Activated CD4-positive, alpha-beta T cell treated with anti-CD3 and anti-CD28 coated beads, Interleukin-2, amount 10 ng/mL, durations not matched to agents 7 days and 5 days (primary cell): ENCODE measurements around the gene COL6A1. TPM values are rescaled to one million over a fixed set of nuclear protein-coding genes. Genes with fewer than 3 reads are reported as not detected.

Source experiments
- CTCF ChIA-PET: fragments of 350-600 bp; sonication (Branson Sonifier 250); formaldehyde crosslinking; loops from one replicate; lab custom pipeline; 2021; ENCODE audit warnings: antibody characterized with exemption; lab: Charles Lee
- POLR2A ChIA-PET: fragments of 350-600 bp; sonication (Branson Sonifier 250); formaldehyde crosslinking; loops from one replicate; lab custom pipeline; 2021; ENCODE audit warnings: antibody characterized with exemption; lab: Charles Lee
- DNase-seq: peaks from one replicate; pipeline ENCODE4 v3.0.0-alpha.2; 2020
- H3K27ac Mint-ChIP-seq: one replicate; pipeline ENCODE4 v1.8.0; 2021; ENCODE audit warnings: mild to moderate bottlenecking, moderate library complexity, mixed read lengths
- H3K27me3 Mint-ChIP-seq: one replicate; pipeline ENCODE4 v1.8.0; 2021; ENCODE audit warnings: mixed read lengths
- H3K36me3 Mint-ChIP-seq: one replicate; pipeline ENCODE4 v1.8.0; 2021; ENCODE audit warnings: low read depth, mixed read lengths
- H3K4me1 Mint-ChIP-seq: one replicate; pipeline ENCODE4 v1.8.0; 2021; ENCODE audit warnings: mixed read lengths
- H3K4me3 Mint-ChIP-seq: one replicate; pipeline ENCODE4 v1.8.0; 2021; ENCODE audit warnings: mild to moderate bottlenecking, moderate library complexity, mixed read lengths
- H3K9me3 Mint-ChIP-seq: one replicate; pipeline ENCODE4 v1.8.0; 2021; ENCODE audit warnings: mixed read lengths
- total RNA-seq, 2 experiments: library from RNA; stranded (reverse); gene quantifications; one replicate each; pipeline ENCODE4 v1.2.3, GENCODE V29; 2021

COL6A1 gene
- under 1 TPM; 0.27 to 0.40 TPM for total RNA-seq

GRCh38 chr21:45981151-45982091, at the start of gene COL6A1:
Gene COL6A1 (plus strand): TSS chr21:45981770. CDS start chr21:45981851, 81 bp downstream.
- H3K36me3 Mint-ChIP-seq: no peaks in the 10 kb centered on the region
- peak; percentile 52 for DNase-seq
- H3K4me1 Mint-ChIP-seq: peaks cover 10% of the 10 kb centered on the region
- CTCF ChIA-PET: no interaction called here
- H3K27ac Mint-ChIP-seq: no peak within 1 kb of the TSS
- H3K4me3 Mint-ChIP-seq: no peak within 1 kb of the TSS
- peaks cover 10% of the 10 kb centered on the region for H3K27me3 Mint-ChIP-seq
- H3K9me3 Mint-ChIP-seq: peaks cover 4% of the 10 kb centered on the region
- POLR2A ChIA-PET: no interaction called here

DNA sequence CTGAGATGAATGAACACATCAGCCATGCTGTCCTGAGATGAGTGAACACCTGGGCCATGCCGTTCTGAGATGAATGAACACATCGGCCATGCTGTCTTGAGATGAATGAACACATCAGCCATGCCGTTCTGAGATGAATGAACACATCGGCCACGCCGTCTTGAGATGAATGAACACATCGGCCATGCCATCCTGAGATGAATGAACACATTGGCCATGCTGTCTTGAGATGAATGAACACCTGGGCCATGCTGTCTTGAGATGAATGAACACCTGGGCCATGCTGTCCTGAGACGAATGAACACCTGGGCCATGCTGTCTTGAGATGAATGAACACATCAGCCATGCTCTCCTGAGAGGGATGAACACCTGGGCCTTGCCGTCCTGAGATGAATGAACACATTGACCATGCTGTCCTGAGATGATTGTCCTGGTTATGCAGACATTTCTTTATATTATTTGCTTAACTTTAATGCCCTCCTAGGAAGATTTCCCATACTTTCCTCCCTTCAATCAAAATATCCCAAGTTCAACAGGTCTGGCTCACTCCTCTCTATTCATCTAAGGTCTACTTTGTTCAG, 48.6 kb upstream of the COL6A1 start:
- no peak for DNase-seq
- H3K36me3 Mint-ChIP-seq: no peaks in the 10 kb centered on the region
- no peaks in the 10 kb centered on the region for H3K4me1 Mint-ChIP-seq
- H3K4me3 Mint-ChIP-seq: no peak overlapping the region
- H3K9me3 Mint-ChIP-seq: no peaks in the 10 kb centered on the region
- ChIA-PET POLR2A (interaction anchor here (0.6 kb wide), 1 partner anchor 22 kb away, joined by 4 read pairs; no protein-coding TSS in a partner anchor), CTCF (no interaction called here)
- H3K27me3 Mint-ChIP-seq: no peaks in the 10 kb centered on the region
- no peak overlapping the region for H3K27ac Mint-ChIP-seq

DNA sequence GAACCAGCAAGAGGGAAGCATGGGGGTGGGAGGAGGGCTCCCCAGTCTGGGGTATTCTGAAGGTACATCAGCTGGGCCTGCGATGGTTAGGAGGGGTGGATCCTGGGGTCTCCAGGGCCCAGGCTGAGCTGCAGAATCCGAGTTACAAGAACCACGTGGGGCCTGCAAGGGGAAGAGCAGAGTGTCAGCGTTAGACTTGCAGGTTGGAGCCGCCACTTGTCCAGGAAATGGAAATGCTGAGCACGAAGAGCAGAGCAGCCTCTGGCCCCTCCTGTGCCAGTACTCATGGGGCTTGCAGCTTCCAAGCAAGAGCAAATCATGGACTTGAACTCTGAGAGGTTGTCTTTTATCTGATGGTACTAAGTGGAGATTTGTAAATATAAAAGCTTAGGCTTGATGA, 47.5 kb upstream of the COL6A1 start:
- ChIA-PET POLR2A (interaction anchor here (0.6 kb wide), 1 partner anchor 21 kb away, joined by 4 read pairs; no protein-coding TSS in a partner anchor), CTCF (no interaction called here)
- no peaks in the 10 kb centered on the region for H3K9me3 Mint-ChIP-seq
- DNase-seq: no peak
- no peak overlapping the region for H3K4me3 Mint-ChIP-seq
- no peak overlapping the region for H3K27ac Mint-ChIP-seq
- no peaks in the 10 kb centered on the region for H3K27me3 Mint-ChIP-seq
- H3K4me1 Mint-ChIP-seq: no peaks in the 10 kb centered on the region
- H3K36me3 Mint-ChIP-seq: no peaks in the 10 kb centered on the region

GRCh38 chr21:45934554-45934953, 47.0 kb upstream of the COL6A1 start:
- no peaks in the 10 kb centered on the region for H3K36me3 Mint-ChIP-seq
- DNase-seq: no peak
- no peaks in the 10 kb centered on the region for H3K4me1 Mint-ChIP-seq
- H3K27me3 Mint-ChIP-seq: no peaks in the 10 kb centered on the region
- H3K4me3 Mint-ChIP-seq: no peak overlapping the region
- H3K27ac Mint-ChIP-seq: no peak overlapping the region
- POLR2A ChIA-PET: no interaction called here
- no peaks in the 10 kb centered on the region for H3K9me3 Mint-ChIP-seq
- CTCF ChIA-PET: no interaction called here

DNA sequence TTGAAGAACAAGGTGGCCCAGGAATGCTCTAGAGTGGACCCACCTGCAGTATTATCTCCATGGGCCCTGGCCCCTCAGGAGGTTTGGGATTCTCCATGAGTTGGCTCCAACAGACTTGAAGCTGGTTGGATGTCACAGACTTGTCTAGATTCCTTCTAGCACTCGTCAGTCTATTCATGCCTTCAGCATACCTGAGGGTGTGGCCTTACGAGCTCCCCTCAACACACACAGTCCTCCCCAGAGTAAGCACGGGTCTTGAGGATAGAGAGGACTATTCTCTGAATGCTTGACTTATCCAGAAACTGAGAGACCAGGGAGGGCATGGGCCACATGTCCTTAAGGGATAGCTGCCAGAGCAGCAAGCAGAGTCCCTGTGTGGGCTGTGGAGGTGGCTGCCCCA, 45.9 kb upstream of the COL6A1 start:
- Mint-ChIP-seq H3K27ac (no peak overlapping the region), H3K4me3 (no peak overlapping the region), H3K4me1 (no peaks in the 10 kb centered on the region), H3K27me3 (no peaks in the 10 kb centered on the region), H3K36me3 (no peaks in the 10 kb centered on the region), H3K9me3 (no peaks in the 10 kb centered on the region)
- ChIA-PET CTCF (no interaction called here), POLR2A (no interaction called here)
- DNase-seq: no peak

DNA sequence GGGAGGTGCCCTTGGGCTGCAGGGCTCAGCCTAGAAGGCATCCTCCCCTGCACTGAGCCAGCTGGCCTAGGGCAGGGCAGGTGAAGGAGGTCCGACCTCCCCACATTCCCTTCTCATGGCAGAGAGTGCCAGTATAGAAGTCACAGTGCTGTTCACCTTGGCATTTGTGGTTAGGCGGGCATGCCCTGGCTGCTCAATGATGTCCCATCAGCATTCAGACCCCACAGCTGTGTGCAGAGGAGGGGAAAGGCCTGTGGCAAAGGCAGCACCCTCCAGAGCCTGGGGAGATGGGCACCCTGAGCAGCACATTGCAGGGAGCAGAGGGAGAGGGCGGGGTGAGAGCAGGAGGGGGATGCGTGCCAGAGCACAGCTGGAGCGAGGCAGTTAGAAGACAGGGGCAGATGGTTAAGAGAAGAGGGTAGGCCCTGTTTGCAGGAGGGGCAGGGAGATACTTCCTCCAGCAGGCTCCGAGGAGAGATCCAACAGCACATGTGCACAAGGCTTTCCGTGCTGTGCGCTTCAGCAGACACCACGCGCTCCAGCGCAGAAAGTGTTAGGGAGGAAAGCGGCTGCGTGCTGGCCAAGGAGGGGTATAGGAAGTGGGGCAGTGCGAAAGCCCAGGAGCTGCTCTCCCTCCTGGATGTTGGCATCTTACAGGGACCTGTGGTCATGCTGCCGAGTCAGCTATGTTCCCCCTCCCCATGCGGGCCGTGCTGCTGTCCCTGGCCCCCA, 43.7 kb upstream of the COL6A1 start:
- Mint-ChIP-seq H3K36me3 (no peaks in the 10 kb centered on the region), H3K27ac (no peak overlapping the region), H3K4me1 (no peaks in the 10 kb centered on the region), H3K4me3 (no peak overlapping the region), H3K27me3 (no peaks in the 10 kb centered on the region), H3K9me3 (no peaks in the 10 kb centered on the region)
- POLR2A ChIA-PET: no interaction called here
- DNase-seq: no peak
- CTCF ChIA-PET: no interaction called here

GRCh38 chr21:45938453-45938755, 43.2 kb upstream of the COL6A1 start:
- no peaks in the 10 kb centered on the region for H3K27me3 Mint-ChIP-seq
- H3K4me3 Mint-ChIP-seq: no peak overlapping the region
- H3K4me1 Mint-ChIP-seq: no peaks in the 10 kb centered on the region
- H3K36me3 Mint-ChIP-seq: no peaks in the 10 kb centered on the region
- DNase-seq: no peak
- H3K27ac Mint-ChIP-seq: no peak overlapping the region
- H3K9me3 Mint-ChIP-seq: no peaks in the 10 kb centered on the region
- ChIA-PET CTCF (no interaction called here), POLR2A (no interaction called here)

- Mint-ChIP-seq H3K4me1 (no peaks in the 10 kb centered on the region), H3K36me3 (no peaks in the 10 kb centered on the region), H3K9me3 (no peaks in the 10 kb centered on the region), H3K4me3 (no peak overlapping the region), H3K27ac (no peak overlapping the region), H3K27me3 (no peaks in the 10 kb centered on the region)
- ChIA-PET POLR2A (no interaction called here), CTCF (no interaction called here)
- no peak for DNase-seq
Observed at GRCh38 chr21:45938811-45939520, 42.6 kb upstream of the COL6A1 start.

- no peaks in the 10 kb centered on the region for H3K9me3 Mint-ChIP-seq
- no peak for DNase-seq
- no peaks in the 10 kb centered on the region for H3K27me3 Mint-ChIP-seq
- ChIA-PET CTCF (no interaction called here), POLR2A (no interaction called here)
- no peak overlapping the region for H3K4me3 Mint-ChIP-seq
- H3K4me1 Mint-ChIP-seq: no peaks in the 10 kb centered on the region
- H3K36me3 Mint-ChIP-seq: no peaks in the 10 kb centered on the region
- no peak overlapping the region for H3K27ac Mint-ChIP-seq
Observed at GRCh38 chr21:45939521-45940045, 42.0 kb upstream of the COL6A1 start.

- Mint-ChIP-seq H3K36me3 (no peaks in the 10 kb centered on the region), H3K4me1 (no peaks in the 10 kb centered on the region), H3K27me3 (no peaks in the 10 kb centered on the region), H3K4me3 (no peak overlapping the region), H3K27ac (no peak overlapping the region), H3K9me3 (no peaks in the 10 kb centered on the region)
- CTCF ChIA-PET: no interaction called here
- POLR2A ChIA-PET: no interaction called here
- no peak for DNase-seq
Observed at GRCh38 chr21:45940091-45940490, 41.5 kb upstream of the COL6A1 start.

- no peak for DNase-seq
- CTCF ChIA-PET: no interaction called here
- Mint-ChIP-seq H3K4me3 (no peak overlapping the region), H3K36me3 (no peaks in the 10 kb centered on the region), H3K27ac (no peak overlapping the region), H3K27me3 (no peaks in the 10 kb centered on the region), H3K4me1 (no peaks in the 10 kb centered on the region), H3K9me3 (no peaks in the 10 kb centered on the region)
- POLR2A ChIA-PET: no interaction called here
Observed at GRCh38 chr21:45940621-45941337, 40.8 kb upstream of the COL6A1 start.

- CTCF ChIA-PET: no interaction called here
- Mint-ChIP-seq H3K4me1 (no peaks in the 10 kb centered on the region), H3K4me3 (no peak overlapping the region), H3K27me3 (no peaks in the 10 kb centered on the region), H3K36me3 (no peaks in the 10 kb centered on the region), H3K27ac (no peak overlapping the region), H3K9me3 (no peaks in the 10 kb centered on the region)
- DNase-seq: no peak
- POLR2A ChIA-PET: no interaction called here
Observed at GRCh38 chr21:45941338-45941710, 40.2 kb upstream of the COL6A1 start.
